NCI-H2107 treated with DMSO at 0.1 percent for 48 hours (cell line): ENCODE data around the gene SMTN.
A peak's percentile ranks its signal among the peaks of the same experiment; 100 is the strongest.
"Not testable (repeated sequence)": the region's sequence is repeated elsewhere in the genome, so short reads cannot be mapped to it uniquely, and the experiment has no call there.

ENCODE experiments used
- DNase-seq: peaks from one replicate; lab custom pipeline; 2025; ENCODE audit not compliant: unreplicated experiment; lab: John Stamatoyannopoulos, UW

Gene SMTN

DNA sequence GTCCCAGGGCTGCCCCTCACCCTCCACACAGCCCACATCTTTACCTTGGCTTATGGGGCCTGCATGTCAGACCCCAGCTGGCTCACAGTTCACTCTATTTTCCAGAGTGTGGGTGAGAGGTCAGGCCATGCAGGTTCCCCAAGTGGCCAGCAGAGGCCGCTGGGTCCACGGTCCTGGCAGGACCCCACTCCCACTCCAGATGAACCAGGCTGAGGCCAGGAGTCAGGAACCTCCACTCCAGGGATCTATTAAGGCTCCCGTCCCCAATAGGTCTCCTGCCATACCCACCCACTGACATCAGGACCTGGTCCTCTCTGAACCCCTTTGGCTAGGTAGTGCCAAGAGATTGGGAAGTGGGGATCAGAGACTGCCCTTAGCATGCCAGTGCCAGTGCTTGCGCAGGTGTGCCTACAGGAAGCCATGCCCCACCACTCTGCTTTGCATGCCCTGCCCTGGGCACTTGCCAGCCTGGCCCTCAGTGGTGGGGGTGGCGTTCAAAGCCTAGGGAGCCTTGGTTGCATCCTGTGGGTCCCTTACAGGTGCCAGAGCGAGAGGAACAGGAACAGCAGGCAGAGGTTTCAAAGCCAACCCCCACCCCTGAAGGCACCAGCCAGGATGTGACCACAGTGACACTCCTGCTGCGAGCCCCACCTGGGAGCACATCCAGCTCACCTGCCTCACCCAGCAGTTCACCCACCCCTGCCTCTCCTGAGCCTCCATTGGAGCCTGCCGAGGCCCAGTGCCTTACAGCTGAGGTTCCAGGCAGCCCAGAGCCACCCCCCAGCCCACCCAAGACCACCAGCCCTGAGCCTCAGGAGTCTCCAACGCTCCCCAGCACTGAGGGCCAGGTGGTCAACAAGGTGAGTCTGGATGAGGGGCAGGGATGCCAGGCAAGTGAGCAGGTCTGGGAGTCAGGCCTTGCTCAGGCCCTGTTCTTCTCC, 8.3 kb downstream of the SMTN start:
- DNase-seq: peak; percentile 1

- DNase-seq: no peak
Observed at GRCh38 chr22:31090217-31091085, 9.3 kb downstream of the SMTN start.

DNA sequence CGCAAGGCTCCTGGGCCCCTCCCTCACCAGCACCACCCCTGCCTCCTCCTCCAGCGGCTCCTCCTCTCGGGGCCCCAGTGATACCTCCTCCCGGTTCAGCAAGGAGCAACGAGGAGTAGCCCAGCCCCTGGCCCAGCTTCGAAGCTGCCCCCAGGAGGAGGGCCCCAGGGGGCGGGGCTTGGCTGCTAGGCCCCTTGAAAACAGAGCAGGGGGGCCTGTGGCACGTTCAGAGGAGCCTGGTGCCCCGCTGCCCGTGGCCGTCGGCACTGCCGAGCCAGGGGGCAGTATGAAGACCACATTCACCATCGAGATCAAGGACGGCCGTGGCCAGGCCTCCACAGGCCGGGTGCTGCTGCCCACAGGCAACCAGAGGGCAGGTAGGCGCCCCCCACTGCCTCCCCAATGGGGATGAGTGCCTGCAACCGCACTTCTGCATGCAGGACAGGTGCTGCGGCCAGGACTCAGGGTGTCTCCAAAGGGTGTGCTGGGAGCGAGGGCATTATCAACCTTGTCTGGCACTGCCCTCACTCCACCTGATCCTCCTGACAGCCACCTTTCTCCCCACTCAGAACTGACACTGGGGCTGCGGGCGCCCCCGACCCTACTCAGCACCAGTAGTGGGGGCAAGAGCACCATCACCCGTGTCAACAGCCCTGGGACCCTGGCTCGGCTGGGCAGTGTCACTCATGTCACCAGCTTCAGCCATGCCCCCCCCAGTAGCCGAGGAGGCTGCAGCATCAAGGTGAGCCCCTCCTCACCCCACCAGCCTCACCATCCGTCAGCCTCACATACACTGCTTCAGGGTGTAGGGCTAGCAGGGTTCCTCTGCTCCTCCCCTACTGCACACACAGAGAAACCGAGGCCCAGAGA, 10.2 kb downstream of the SMTN start:
- no peak for DNase-seq

DNA sequence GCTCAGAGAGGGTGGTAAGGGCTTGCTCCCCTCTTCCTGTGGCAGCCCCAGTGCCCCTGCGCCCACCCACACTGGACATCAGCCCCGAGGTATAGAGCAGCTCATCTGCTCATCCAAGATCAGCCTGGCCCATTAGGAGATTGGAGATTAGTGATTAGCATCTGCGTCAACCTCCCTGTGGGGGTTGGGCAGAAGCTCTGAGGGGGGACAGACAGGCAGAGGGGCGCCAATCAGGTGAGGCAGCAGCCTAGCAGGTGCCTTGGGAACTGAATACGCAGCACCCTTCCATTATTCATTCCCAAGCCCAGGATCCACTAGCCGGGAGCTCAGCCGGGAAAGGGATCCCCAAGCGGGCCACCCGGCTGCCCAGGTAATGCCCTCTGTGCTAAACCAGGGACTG, 11.0 kb downstream of the SMTN start:
- no peak for DNase-seq

DNA sequence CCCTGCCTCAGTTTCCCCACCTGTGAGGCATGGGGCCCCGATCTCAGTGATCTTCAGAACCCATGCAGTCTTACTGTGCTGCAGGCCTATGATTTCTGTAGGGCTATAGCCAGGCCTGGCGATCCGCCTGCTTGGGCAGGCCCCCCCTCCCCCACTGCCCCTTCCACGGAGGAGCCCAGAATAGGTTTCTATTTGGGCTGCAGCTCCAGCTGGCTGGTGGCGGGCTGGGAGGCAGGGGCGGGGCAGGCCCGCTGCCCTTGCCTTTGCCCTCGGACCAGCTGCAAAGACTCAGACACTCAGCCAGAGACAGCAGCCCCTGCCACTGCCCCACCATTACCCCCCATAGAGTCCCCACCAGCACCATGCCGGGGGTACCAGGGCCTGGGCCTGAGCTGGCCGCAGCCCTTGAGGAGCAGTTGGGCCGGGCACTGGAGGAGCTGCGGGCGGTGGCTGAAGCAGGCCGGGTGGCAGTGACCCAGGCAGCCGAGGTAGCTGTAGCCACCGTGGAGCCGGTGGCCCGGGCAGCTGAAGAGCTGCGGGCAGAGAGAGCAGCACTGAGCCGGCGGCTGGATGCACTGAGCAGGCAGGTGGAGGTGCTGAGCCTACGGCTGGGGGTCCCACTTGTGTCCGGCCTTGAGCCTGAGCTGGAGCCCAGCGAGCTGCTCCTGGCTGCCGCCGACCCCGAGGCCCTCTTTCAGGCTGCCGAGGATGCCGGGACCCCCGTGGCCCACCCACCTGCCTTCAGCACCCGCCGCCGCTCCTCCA, 12.2 kb downstream of the SMTN start:
- no peak for DNase-seq

DNA sequence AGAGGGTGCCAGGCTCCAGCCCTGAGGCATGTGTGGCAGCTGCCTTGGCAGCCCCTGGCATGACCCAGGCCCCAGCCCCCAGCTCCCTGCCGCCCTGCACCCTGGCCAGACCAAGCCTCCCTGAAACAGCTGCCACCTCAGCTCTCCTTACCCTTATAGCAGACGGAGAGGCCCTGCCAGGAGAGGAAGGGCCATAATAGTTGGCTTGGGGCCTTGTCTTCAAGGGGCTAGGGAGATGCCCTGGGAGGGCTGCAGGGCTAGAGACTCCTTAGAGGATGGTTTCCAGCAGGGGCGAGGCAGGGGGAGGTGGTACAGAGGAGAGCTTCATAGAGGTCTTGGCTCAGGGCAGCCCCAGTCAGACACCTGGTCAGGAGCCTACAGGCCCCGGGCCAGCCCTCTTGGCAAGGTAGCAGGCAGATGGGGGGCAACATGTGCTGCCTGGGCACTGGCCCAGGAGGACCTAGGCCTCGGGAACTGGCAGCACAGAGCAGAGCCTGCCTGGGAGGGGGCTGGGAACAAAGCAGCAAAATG, 13.0 kb downstream of the SMTN start:
- DNase-seq: no peak

DNA sequence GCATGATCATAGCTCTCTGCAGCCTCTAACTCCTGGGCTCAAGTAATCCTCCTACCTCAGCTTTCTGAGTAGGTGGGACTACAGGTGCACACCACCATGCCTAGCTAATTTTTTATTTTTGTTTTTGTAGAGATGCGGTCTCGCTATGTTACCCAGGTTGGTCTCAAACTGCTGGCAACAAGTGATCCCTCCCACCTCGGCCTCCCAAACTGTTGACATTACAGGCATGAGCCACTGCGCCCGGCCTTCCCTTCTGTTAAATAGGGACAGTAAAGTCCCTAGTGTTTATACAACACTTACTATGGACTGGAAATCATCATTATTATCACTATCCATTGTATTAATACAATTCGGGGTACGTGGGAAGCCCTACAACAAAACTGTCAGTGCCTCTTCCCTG, 13.6 kb downstream of the SMTN start:
- DNase-seq: no peak

GRCh38 chr22:31095637-31096249, 14.6 kb downstream of the SMTN start:
- no peak for DNase-seq

DNA sequence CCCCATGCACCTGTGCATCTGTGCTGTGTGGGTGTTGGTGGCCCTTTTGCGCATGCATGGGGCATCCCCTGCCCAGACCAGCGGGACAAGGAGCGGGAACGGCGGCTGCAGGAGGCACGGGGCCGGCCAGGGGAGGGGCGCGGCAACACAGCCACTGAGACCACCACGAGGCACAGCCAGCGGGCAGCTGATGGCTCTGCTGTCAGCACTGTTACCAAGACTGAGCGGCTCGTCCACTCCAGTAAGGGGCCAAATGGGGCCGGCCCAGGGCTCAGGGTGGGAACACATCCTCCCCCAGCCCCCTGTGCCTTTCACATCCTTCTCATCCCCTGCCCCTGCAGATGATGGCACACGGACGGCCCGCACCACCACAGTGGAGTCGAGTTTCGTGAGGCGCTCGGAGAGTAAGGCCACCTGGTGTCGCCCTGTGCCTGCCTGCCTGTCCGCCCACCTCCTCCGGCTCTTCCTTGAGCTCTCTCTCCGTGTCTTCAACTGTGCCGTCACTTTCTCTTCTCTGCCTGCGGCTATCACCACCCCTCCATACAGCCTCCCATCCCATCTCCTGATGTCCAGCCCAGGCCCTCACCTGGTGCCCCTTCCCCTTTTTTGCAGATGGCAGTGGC, 15.7 kb downstream of the SMTN start:
- DNase-seq: no peak

DNA sequence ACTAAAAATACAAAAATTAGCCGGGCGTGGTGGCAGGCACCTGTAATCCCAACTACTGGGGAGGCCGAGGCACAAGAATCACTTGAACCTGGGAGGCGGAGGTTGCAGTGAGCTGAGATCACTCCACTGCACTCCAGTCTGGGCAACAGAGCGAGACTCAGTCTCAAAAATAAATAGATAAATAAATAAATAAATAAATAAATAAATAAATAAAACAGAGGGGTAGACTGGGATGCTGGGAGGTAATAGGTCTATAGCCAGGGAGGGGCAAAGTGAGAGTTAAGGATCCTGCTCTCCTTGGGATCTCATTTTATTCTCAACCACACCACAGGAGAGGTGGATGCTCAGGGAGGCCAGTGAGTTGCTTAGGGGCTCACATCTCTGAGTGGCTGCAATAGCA, 16.4 kb downstream of the SMTN start:
- not testable (repeated sequence) for DNase-seq

DNA sequence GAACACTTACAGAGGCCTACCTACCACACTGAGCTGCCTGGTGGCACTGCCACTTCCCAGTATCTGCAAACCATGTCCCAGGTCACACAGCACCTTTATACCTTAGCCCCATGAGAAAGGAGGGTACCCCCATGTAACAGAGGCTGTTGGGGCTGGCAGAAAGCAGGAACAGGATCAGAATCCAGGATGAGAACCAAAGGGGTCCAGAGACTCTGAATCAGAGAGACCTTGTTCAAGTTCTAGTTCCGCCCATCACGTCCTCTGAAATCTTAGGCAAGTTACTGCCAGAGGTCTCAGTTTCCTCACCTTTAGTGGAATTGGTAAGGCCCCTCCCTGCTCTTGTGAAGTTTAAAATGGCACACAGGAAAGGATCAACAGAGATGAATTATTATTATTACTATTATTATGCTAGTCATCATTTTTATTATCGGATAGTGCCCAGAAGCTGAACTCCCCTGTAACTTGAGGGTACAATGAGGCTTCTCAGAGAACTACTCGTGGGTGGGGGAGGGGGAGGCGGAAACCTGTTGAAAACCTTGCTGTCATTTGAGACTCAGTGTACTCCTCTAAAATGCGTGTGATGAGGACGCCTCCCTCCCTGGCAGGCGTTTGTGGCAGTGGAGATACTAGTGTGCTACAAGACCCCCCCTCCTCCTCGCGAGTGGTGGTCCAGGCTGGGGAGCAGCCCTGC, 17.0 kb downstream of the SMTN start:
- no peak for DNase-seq

GRCh38 chr22:31098632-31099110, 17.6 kb downstream of the SMTN start:
- no peak for DNase-seq

GRCh38 chr22:31099386-31099785, 18.3 kb downstream of the SMTN start:
- no peak for DNase-seq

DNA sequence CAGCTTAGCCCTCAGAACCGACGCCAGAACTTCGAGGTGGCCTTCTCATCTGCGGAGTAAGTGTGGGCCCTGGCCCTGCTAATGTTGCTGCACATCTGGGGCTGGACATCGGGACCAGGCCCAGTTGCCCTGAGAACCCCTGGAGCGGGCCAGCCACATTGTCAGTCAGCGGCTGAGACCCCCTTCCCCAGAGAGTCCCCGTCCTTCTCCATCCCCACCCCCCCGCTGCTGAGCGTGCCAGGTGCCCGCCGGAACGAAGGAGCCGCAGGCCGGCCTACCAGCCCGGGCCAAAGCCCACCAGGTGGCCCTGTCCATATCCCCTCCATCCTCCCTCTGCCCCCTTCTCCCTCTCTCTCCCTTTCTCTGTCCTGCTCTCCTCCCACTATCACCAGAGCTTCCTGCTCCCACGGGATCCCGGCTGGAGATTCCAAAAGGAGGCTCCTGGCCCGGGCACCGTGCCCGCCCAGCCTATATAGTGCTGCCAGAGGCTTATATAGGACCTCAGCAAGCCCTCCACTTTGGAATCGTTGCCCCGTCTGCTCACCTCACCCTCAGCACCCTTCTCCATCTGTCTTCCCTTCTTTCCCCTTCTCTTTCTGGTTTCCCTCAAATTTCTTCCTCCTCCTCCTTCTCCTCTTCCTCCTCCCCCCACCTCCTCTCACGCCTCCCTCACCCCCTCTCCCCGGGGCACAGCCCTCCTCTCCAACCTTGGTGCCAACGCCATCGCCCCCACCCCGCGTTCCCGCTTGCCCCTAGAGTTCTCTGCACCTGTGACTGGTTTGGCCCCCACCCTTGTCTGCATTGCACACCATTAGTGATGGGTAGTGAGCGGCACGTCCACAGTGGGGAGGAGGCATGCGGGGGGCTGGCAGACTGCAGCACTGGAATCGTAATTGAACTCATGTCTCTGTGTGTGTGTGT, 19.0 kb downstream of the SMTN start:
- DNase-seq: no peak

DNA sequence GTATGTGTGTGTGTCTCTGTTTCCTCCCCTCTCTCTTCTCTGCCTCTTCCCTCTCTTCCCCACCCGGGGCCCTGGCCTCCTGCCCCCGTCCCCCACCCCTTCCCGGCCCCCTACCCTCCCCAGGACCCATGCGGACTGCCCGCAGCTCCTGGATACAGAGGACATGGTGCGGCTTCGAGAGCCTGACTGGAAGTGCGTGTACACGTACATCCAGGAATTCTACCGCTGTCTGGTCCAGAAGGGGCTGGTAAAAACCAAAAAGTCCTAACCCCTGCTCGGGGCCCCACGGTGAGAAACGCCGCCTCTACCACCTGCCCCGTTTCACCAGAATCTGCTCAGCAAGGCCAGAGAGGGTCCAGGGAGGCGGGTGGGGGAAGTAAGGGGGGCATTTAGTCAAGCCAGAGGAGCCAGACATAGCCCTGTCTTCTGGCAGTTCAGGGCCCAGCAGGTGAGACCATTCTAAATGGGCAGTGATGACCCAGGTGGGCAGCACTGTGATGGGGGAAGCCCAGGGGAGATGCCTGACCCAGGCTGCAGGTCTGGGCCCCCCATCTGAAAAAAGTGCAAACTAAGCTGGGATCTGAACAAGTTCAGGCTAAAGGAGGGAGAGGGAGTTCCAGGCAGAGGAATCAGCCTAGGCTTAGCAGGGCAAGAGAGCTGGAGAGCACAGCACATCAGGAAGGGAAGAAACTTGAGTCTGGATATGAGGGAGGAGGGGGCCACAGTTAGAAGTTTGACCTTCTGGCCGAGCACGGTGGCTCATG, 19.8 kb downstream of the SMTN start:
- DNase-seq: no peak

- no peak for DNase-seq
Observed at GRCh38 chr22:31102441-31103081, 21.4 kb downstream of the SMTN start.
